ENCODE results near the gene ADAMTS3. TPM values are rescaled to one million over a fixed set of nuclear protein-coding genes. Genes with fewer than 3 reads are reported as not detected.

ADAMTS3 gene
- total RNA-seq, 3 donors from 2014 or later: 0.17 to 0.57 (median 0.41) TPM

DNA sequence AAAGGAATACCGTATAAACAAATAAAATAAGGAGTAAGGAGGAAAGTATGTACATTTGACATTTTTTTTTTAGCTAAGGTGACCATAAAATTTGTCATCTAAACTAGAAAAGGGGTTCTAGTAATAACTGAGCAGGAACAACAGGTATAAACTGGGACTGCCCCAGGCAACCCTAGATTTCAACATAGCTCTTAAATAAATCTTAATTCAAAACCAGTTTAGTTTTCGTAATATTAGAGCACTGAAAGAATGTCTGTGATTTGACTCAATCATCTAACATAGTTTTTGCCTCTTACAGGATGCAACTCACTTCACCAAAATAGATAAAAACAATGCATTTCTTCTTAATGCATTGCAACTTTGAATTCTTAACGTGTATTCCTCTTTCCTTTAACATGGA is 257.7 kb downstream of the ADAMTS3 start:
- Histone ChIP-seq H3K9me3 (no peaks in the 10 kb centered on the region), H3K36me3 (ENCODE audit: low read depth) (no peaks in the 10 kb centered on the region), H3K4me1 (ENCODE audit: low read depth) (no peaks in the 10 kb centered on the region), H3K4me3 (no peak overlapping the region)
- intact Hi-C loops (cut with DNase I, micrococcal nuclease): no loop called here
- TF ChIP-seq, protein P1, sequence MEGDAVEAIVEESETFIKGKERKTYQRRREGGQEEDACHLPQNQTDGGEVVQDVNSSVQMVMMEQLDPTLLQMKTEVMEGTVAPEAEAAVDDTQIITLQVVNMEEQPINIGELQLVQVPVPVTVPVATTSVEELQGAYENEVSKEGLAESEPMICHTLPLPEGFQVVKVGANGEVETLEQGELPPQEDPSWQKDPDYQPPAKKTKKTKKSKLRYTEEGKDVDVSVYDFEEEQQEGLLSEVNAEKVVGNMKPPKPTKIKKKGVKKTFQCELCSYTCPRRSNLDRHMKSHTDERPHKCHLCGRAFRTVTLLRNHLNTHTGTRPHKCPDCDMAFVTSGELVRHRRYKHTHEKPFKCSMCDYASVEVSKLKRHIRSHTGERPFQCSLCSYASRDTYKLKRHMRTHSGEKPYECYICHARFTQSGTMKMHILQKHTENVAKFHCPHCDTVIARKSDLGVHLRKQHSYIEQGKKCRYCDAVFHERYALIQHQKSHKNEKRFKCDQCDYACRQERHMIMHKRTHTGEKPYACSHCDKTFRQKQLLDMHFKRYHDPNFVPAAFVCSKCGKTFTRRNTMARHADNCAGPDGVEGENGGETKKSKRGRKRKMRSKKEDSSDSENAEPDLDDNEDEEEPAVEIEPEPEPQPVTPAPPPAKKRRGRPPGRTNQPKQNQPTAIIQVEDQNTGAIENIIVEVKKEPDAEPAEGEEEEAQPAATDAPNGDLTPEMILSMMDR (IDR thresholded peaks at IDR 0.05): no peak
- ATAC-seq (no peak), DNase-seq (no peak)

DNA sequence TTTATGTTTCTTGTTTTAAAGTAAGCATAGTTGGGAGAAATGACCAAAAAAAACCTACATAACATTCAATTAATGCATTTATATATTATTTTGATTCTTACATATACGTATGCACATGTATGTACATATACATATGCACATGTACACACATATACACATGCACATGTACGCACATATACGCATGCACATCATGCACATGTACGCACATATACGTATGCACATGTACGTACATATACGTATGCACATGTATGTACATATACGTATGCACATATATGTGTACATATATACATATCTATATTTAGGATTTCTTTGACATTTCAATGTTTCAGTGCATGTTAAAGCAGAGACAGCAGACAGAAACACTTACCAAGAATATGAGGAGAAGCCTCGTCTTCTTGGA is 263.4 kb downstream of the ADAMTS3 start:
- TF ChIP-seq, protein P1 (IDR thresholded peaks at IDR 0.05): no peak
- DNase-seq (no peak), ATAC-seq (no peak)
- Histone ChIP-seq H3K4me1 (ENCODE audit: low read depth) (no peaks in the 10 kb centered on the region), H3K4me3 (no peak overlapping the region), H3K36me3 (ENCODE audit: low read depth) (no peaks in the 10 kb centered on the region), H3K9me3 (no peaks in the 10 kb centered on the region)
- intact Hi-C loops (cut with DNase I, micrococcal nuclease): no loop called here

DNA sequence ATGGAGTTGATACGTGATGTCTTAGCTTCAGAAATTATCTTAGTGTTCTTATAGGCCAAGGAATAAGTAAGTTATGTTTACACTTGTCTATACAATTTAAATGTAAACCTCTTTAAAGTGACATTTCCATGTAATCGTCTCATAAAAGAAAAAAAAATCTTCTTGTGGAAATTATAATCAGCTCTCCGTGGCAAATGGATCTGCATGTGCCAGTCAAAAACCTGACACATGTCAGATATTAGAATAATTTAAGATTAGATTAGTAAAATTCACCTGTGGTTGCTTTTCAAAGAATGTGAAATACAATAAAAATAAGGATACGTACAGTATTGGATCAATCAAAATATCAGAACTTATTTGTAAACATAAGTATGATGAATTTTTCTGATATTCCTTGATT is 263.9 kb downstream of the ADAMTS3 start:
- Histone ChIP-seq H3K9me3 (no peaks in the 10 kb centered on the region), H3K36me3 (ENCODE audit: low read depth) (no peaks in the 10 kb centered on the region), H3K4me1 (ENCODE audit: low read depth) (no peaks in the 10 kb centered on the region), H3K4me3 (no peak overlapping the region)
- intact Hi-C loops (cut with DNase I, micrococcal nuclease): no loop called here
- DNase-seq (no peak), ATAC-seq (no peak)
- TF ChIP-seq, protein P1 (IDR thresholded peaks at IDR 0.05): no peak

DNA sequence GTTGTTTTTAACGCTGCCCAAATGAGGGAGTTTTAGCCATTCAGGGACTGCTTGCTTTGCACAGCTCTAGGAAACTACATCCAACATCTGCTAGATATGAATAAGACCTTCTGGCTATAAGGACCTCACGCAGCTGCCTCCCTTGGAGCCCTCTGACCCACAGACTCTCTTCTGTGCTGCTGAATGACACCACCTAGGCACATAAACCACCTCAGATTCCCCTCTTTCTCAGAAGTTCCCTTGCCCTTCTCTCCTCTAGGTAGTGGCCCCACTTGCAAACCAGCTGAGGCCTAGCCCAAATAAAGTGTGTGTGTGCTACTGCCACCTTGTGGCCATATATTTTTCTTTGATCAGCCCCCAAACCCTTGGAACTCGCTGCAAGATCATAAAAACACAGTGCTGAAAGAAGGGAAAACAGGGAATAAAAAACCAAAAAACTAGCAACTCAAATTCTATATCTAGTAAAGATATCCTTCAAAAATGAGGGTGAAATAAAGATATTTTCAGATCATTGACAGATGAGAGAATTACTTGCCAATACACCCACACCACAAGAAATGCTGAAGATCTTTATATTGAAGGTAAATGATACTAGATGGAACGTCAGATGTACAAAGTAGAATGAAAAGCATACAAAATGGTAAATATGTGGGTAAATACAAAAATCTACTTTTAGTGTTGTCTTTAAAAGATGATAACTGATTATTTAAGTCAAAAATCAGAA is 265.9 kb downstream of the ADAMTS3 start:
- peak in 1 of 3 donors; percentile 64 for DNase-seq
- Histone ChIP-seq H3K9me3 (no peaks in the 10 kb centered on the region), H3K4me3 (no peak overlapping the region), H3K4me1 (ENCODE audit: low read depth) (no peaks in the 10 kb centered on the region), H3K36me3 (ENCODE audit: low read depth) (no peaks in the 10 kb centered on the region)
- intact Hi-C loops (cut with DNase I, micrococcal nuclease): no loop called here
- ATAC-seq: peak; percentile 70
- TF ChIP-seq, protein P1 (IDR thresholded peaks at IDR 0.05): no peak

DNA sequence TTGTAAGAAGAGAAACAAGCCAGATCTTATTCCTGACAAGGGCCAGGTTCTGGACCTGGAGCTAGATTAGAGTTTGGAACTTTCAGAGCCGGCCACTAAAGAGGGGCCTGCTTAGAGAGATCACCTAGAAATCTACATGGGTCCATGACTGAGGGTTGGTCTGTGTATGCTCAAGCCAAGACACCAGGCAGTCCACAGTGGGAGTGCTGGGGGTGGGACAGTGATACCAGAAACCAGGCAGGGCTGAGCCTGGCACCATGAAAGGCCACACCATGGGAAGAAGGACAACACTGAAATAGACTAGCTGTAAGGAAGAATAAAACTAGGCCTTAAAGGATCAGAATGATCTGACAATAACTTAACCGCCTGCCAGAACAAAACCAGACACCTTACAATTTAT is 267.3 kb downstream of the ADAMTS3 start:
- TF ChIP-seq, protein P1 (IDR thresholded peaks at IDR 0.05): no peak
- intact Hi-C loops (cut with DNase I, micrococcal nuclease): no loop called here
- Histone ChIP-seq H3K36me3 (ENCODE audit: low read depth) (no peaks in the 10 kb centered on the region), H3K4me3 (no peak overlapping the region), H3K9me3 (no peaks in the 10 kb centered on the region), H3K4me1 (ENCODE audit: low read depth) (no peaks in the 10 kb centered on the region)
- ATAC-seq (no peak), DNase-seq (no peak)
